ENCODE data around the gene GALC.

Gene GALC

GRCh38 chr14:88007608-88008007 is 14.6 kb upstream of the GALC start:
- no peaks in the 10 kb centered on the region for H4K20me1 ChIP-seq (ENCODE audit: insufficient read depth, low read length)
- peaks cover 3% of the 10 kb centered on the region for H3K36me3 ChIP-seq (replicated peaks; ENCODE audit: low read depth, low read length)
- TF ChIP-seq EZH2phosphoT487 (IDR thresholded peaks at IDR 0.05; ENCODE audit: low read depth), result no peak
- no peak for TF ChIP-seq CTCF (IDR thresholded peaks at IDR 0.05; ENCODE audit: low read depth, low read length)
- no peaks in the 10 kb centered on the region for H3K27me3 ChIP-seq (ENCODE audit: low read depth, low read length)
- 0 out of 2 replicates have a peak, but pooled peaks cover 4% of the 10 kb centered on the region for H3K79me2 ChIP-seq (ENCODE audit: low read length)
- H3K9me3 ChIP-seq (ENCODE audit: insufficient read depth, low read length), result no peaks in the 10 kb centered on the region
- no peak overlapping the region for H3K27ac ChIP-seq (ENCODE audit: low read length)
- H3K9ac ChIP-seq (ENCODE audit: low read length), result no peak overlapping the region
- peaks cover 39% of the 10 kb centered on the region for H3K4me1 ChIP-seq (ENCODE audit: low read length)
- no peak overlapping the region for H3K4me2 ChIP-seq (ENCODE audit: low read length)
- no peak overlapping the region for H2AFZ ChIP-seq (ENCODE audit: low read depth, low read length)
- H3K4me3 ChIP-seq (ENCODE audit: low read length), result no peak overlapping the region

GRCh38 chr14:88005978-88006851 is 13.2 kb upstream of the GALC start:
- H3K79me2 ChIP-seq (ENCODE audit: low read length), result 0 out of 2 replicates have a peak, but pooled peaks cover 4% of the 10 kb centered on the region
- H3K27ac ChIP-seq (ENCODE audit: low read length), result no peak overlapping the region
- H3K4me2 ChIP-seq (ENCODE audit: low read length), result peak overlapping the region; percentile 64
- H3K4me1 ChIP-seq (ENCODE audit: low read length), result peaks cover 44% of the 10 kb centered on the region
- no peaks in the 10 kb centered on the region for H3K27me3 ChIP-seq (ENCODE audit: low read depth, low read length)
- H3K9me3 ChIP-seq (ENCODE audit: insufficient read depth, low read length), result no peaks in the 10 kb centered on the region
- no peaks in the 10 kb centered on the region for H3K36me3 ChIP-seq (replicated peaks; ENCODE audit: low read depth, low read length)
- TF ChIP-seq CTCF (IDR thresholded peaks at IDR 0.05; ENCODE audit: low read depth, low read length) (no peak), EZH2phosphoT487 (IDR thresholded peaks at IDR 0.05; ENCODE audit: low read depth) (no peak)
- H4K20me1 ChIP-seq (ENCODE audit: insufficient read depth, low read length), result no peaks in the 10 kb centered on the region
- H2AFZ ChIP-seq (ENCODE audit: low read depth, low read length), result no peak overlapping the region; the same call in 1 of the 2 replicates
- peak overlapping the region; percentile 20 for H3K4me3 ChIP-seq (ENCODE audit: low read length)
- H3K9ac ChIP-seq (ENCODE audit: low read length), result 0 out of 2 replicates have a peak overlapping the region, but pooled peaks have one; percentile 1

GRCh38 chr14:88005050-88005481 is 12.1 kb upstream of the GALC start, which contains the start of gene GPR65:
Gene GPR65, plus strand, starts transcription at chr14:88005135. Its CDS starts 5,713 bp downstream, at chr14:88010848.
- Histone ChIP-seq H3K79me2 (ENCODE audit: low read length) (0 out of 2 replicates have a peak, but pooled peaks cover 4% of the 10 kb centered on the region), H3K4me3 (ENCODE audit: low read length) (peak within 1 kb of the TSS; percentile 57), H3K4me2 (ENCODE audit: low read length) (peak within 1 kb of the TSS; percentile 64), H3K36me3 (replicated peaks; ENCODE audit: low read depth, low read length) (no peaks in the 10 kb centered on the region), H3K9ac (ENCODE audit: low read length) (peak within 1 kb of the TSS; percentile 48), H3K27ac (ENCODE audit: low read length) (peak within 1 kb of the TSS; percentile 30), H2AFZ (ENCODE audit: low read depth, low read length) (peak within 1 kb of the TSS; percentile 67; the same call in 1 of the 2 replicates), H3K4me1 (ENCODE audit: low read length) (peaks cover 44% of the 10 kb centered on the region), H3K9me3 (ENCODE audit: insufficient read depth, low read length) (no peaks in the 10 kb centered on the region), H4K20me1 (ENCODE audit: insufficient read depth, low read length) (no peaks in the 10 kb centered on the region), H3K27me3 (ENCODE audit: low read depth, low read length) (no peaks in the 10 kb centered on the region)
- TF ChIP-seq EZH2phosphoT487 (IDR thresholded peaks at IDR 0.05; ENCODE audit: low read depth) (no peak), CTCF (IDR thresholded peaks at IDR 0.05; ENCODE audit: low read depth, low read length) (no peak)

- Histone ChIP-seq H3K9ac (ENCODE audit: low read length) (no peak overlapping the region; the same call in 1 of the 2 replicates), H2AFZ (ENCODE audit: low read depth, low read length) (peak overlapping the region; percentile 64; the same call in 1 of the 2 replicates), H3K4me2 (ENCODE audit: low read length) (peak overlapping the region; percentile 64), H3K9me3 (ENCODE audit: insufficient read depth, low read length) (no peaks in the 10 kb centered on the region), H3K4me3 (ENCODE audit: low read length) (peak overlapping the region; percentile 57), H3K27ac (ENCODE audit: low read length) (no peak overlapping the region), H3K79me2 (ENCODE audit: low read length) (0 out of 2 replicates have a peak, but pooled peaks cover 4% of the 10 kb centered on the region), H3K36me3 (replicated peaks; ENCODE audit: low read depth, low read length) (no peaks in the 10 kb centered on the region), H4K20me1 (ENCODE audit: insufficient read depth, low read length) (no peaks in the 10 kb centered on the region), H3K4me1 (ENCODE audit: low read length) (peaks cover 44% of the 10 kb centered on the region), H3K27me3 (ENCODE audit: low read depth, low read length) (no peaks in the 10 kb centered on the region)
- TF ChIP-seq EZH2phosphoT487 (IDR thresholded peaks at IDR 0.05; ENCODE audit: low read depth) (no peak), CTCF (IDR thresholded peaks at IDR 0.05; ENCODE audit: low read depth, low read length) (no peak)
These were observed 11.6 kb upstream of the GALC start for GRCh38 chr14:88004506-88005036.

Measured in OCI-LY3 (cell line).